CD14-positive monocyte (primary cell): Measurements from ENCODE around the gene ZBTB7C. TPM values are rescaled to one million over a fixed set of nuclear protein-coding genes. Genes with fewer than 3 reads are reported as not detected.

ENCODE experiments used
- DNase-seq, 3 donors: peaks; one replicate each; pipeline ENCODE4 v3.0.0-alpha.2; 2011 to 2022
- H2AFZ ChIP-seq: 2 replicates; pipeline ENCODE4 v1.6.0; 2012; ENCODE audit warnings: mild to moderate bottlenecking, low read depth, low read length, inconsistent platforms; ENCODE audit not compliant: insufficient read depth, poor library complexity, severe bottlenecking
- H3K27ac ChIP-seq, 2 donors: 1 replicate in 1 of 2; 2 replicates in 1 of 2; pipeline ENCODE4 v1.5.1; 2012 to 2013; ENCODE audit warnings: low read length in 2 of 2, control low read depth in 1 of 2, inconsistent platforms in 1 of 2, low read depth in 1 of 2, mild to moderate bottlenecking in 1 of 2
- H3K27me3 ChIP-seq, 2 donors: one replicate each; pipeline versions ENCODE4 v1.6.0 to v1.6.1; 2011 to 2013; ENCODE audit warnings: low read length in 2 of 2; ENCODE audit not compliant: control insufficient read depth in 2 of 2, insufficient read depth in 2 of 2
- H3K36me3 ChIP-seq, 2 donors: replicated peaks in 1 of 2; 1 replicate in 1 of 2; 2 replicates in 1 of 2; pipeline versions ENCODE4 v1.5.1 to v1.6.1; 2012 to 2013; ENCODE audit warnings: low read length in 2 of 2, control low read depth in 1 of 2, inconsistent platforms in 1 of 2, mild to moderate bottlenecking in 1 of 2; ENCODE audit not compliant: insufficient read depth in 2 of 2, control insufficient read depth in 1 of 2
- H3K4me1 ChIP-seq, 2 donors: 1 replicate in 1 of 2; 2 replicates in 1 of 2; pipeline versions ENCODE4 v1.5.1 to v1.6.1; 2012 to 2013; ENCODE audit warnings: low read length in 2 of 2, control low read depth in 1 of 2, inconsistent platforms in 1 of 2, mild to moderate bottlenecking in 1 of 2, moderate library complexity in 1 of 2; ENCODE audit not compliant: insufficient read depth in 2 of 2, control insufficient read depth in 1 of 2
- H3K4me2 ChIP-seq: replicated peaks from 2 replicates; pipeline ENCODE3; 2012; ENCODE audit warnings: low read length, moderate library complexity, mild to moderate bottlenecking; ENCODE audit not compliant: poor library complexity, severe bottlenecking; ENCODE audit errors: extremely low read depth
- H3K4me3 ChIP-seq, 3 experiments: fragments of 200-600 bp in 1 of 3; sonication (generic) in 1 of 3; replicated peaks in 1 of 3; 1 replicate in 2 of 3; 2 replicates in 1 of 3; pipeline ENCODE4 v1.5.1; 2011 to 2013; ENCODE audit warnings: low read length in 3 of 3, mild to moderate bottlenecking in 3 of 3, control low read depth in 2 of 3, low read depth in 2 of 3, inconsistent platforms in 1 of 3, moderate library complexity in 1 of 3
- H3K79me2 ChIP-seq: 2 replicates; pipeline ENCODE4 v1.6.0; 2012; ENCODE audit warnings: mild to moderate bottlenecking, control low read depth, inconsistent platforms, low read length, moderate library complexity; ENCODE audit not compliant: insufficient read depth
- H3K9ac ChIP-seq: 2 replicates; pipeline ENCODE4 v1.6.0; 2017; ENCODE audit warnings: low read length, mild to moderate bottlenecking; ENCODE audit not compliant: insufficient read depth, poor library complexity, severe bottlenecking
- H3K9me3 ChIP-seq, 2 donors: replicated peaks in 1 of 2; 1 replicate in 1 of 2; 2 replicates in 1 of 2; pipeline versions ENCODE4 v1.5.1 to v1.6.1; 2012 to 2013; ENCODE audit warnings: low read length in 2 of 2, control low read depth in 1 of 2; ENCODE audit not compliant: control insufficient read depth in 1 of 2, insufficient read depth in 1 of 2
- H4K20me1 ChIP-seq: 2 replicates; pipeline ENCODE4 v1.6.0; 2012; ENCODE audit warnings: mild to moderate bottlenecking, low read length, control low read depth, moderate library complexity; ENCODE audit not compliant: insufficient read depth
- H3K27ac Mint-ChIP-seq, 7 donors: one replicate each; pipeline ENCODE4 v1.8.0; 2020; ENCODE audit warnings: mild to moderate bottlenecking in 7 of 7, mixed read lengths in 7 of 7, moderate library complexity in 6 of 7, inconsistent platforms in 2 of 7
- H3K27me3 Mint-ChIP-seq, 3 donors: one replicate each; pipeline ENCODE4 v1.8.0; 2021 to 2022; ENCODE audit warnings: low read depth in 3 of 3, mild to moderate bottlenecking in 3 of 3, mixed read lengths in 3 of 3, moderate library complexity in 3 of 3, inconsistent platforms in 1 of 3
- H3K36me3 Mint-ChIP-seq, 2 donors: one replicate each; pipeline ENCODE4 v1.8.0; 2020; ENCODE audit warnings: mixed read lengths in 2 of 2, inconsistent platforms in 1 of 2, mild to moderate bottlenecking in 1 of 2
- H3K4me1 Mint-ChIP-seq: one replicate; pipeline ENCODE4 v1.8.0; 2020; ENCODE audit warnings: mild to moderate bottlenecking, mixed read lengths
- H3K4me3 Mint-ChIP-seq, 2 donors: one replicate each; pipeline ENCODE4 v1.8.0; 2020; ENCODE audit warnings: mild to moderate bottlenecking in 2 of 2, mixed read lengths in 2 of 2, moderate library complexity in 1 of 2
- H3K9me3 Mint-ChIP-seq, 7 donors: one replicate each; pipeline ENCODE4 v1.8.0; 2020 to 2022; ENCODE audit warnings: mixed read lengths in 7 of 7, mild to moderate bottlenecking in 6 of 7, moderate library complexity in 6 of 7, inconsistent platforms in 2 of 7
- WGBS: methylation state at CpG from one replicate; pipeline ENCODE4 v1.1.5; 2013; ENCODE audit warnings: missing lambda C conversion rate; ENCODE audit not compliant: insufficient coverage; 5-methylcytosine and 5-hydroxymethylcytosine counted together
- intact Hi-C, 2 donors: fragments of 100-400 bp; cut with micrococcal nuclease; formaldehyde crosslinking; loops; one replicate each; pipeline versions ENCODE4 v1.15.0 to v1.15.1; 2023
- polyA plus RNA-seq, 3 donors: library from polyadenylated mRNA; depleted of rRNA in 1 of 3; unstranded in 2 of 3; stranded (reverse) in 1 of 3; fragments of 300-500 nt in 2 of 3; fragments of >200 nt in 1 of 3; fragmentation: Illumina TruSeq in 2 of 3; gene quantifications; 1 replicate in 2 of 3; 2 replicates in 1 of 3; pipeline ENCODE4 v1.2.3, GENCODE V29; 2012 to 2021
- TF ChIP-seq, protein P1 (sequence below): fragments of 200-600 bp; IDR thresholded peaks from one replicate; pipeline ENCODE4 v1.8.0; 2022; ENCODE audit warnings: antibody characterized with exemption, mild to moderate bottlenecking

The ZBTB7C gene
- polyA plus RNA-seq, 3 donors: 0.03 to 0.09 TPM; not detected in 1

DNA sequence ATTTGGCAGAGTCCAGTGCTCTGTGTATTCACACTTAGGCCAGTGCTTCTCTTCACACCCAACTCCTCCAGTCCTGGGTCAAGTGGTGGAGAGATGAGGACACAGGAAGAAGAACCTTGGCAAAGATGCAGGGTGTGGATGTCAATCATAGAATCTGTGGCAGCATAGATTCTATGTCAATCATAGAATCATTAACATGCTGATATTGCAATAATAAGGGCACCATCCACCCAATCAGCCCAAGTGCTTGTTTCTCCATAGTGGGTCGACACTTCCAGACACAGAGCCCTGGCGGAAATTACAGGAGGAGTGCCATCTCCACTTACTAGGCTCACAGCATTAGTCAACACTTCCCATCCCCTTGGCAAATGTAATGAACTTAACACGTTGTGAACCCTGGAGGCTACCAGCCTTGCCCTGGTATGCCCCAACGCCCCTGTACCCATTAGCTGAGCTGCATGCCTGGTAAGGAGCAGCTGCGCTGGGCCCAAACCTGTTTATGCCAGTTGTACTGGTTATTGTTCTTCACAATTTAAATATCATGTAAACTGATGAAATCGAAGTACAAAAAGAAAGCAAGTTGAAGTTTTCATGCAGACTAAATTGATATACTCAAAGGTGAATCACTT is 317.2 kb downstream of the ZBTB7C start:
- intact Hi-C loops: no loop called here
- 91% methylated on average over 5 of the region's 6 CpGs for WGBS
- Histone ChIP-seq H3K4me3 (no peak overlapping the region), H3K9me3 (no peaks in the 10 kb centered on the region), H3K79me2 (no peaks in the 10 kb centered on the region), H3K27me3 (no peaks in the 10 kb centered on the region), H4K20me1 (no peaks in the 10 kb centered on the region), H3K36me3 (no peaks in the 10 kb centered on the region), H2AFZ (no peak overlapping the region), H3K4me1 (peaks cover 8 to 10% of the 10 kb centered on the region in 2 donors), H3K4me2 (no peak overlapping the region), H3K27ac (no peak overlapping the region), H3K9ac (no peak overlapping the region)
- Mint-ChIP-seq H3K4me1 (peaks cover 12% of the 10 kb centered on the region), H3K4me3 (peak overlapping the region in 1 of 2 donors; percentile 24), H3K27ac (no peak overlapping the region), H3K27me3 (peaks cover 6 to 22% (median 8%) of the 10 kb centered on the region in 3 donors), H3K9me3 (peaks cover 0 to 2% (median 0%) of the 10 kb centered on the region in 7 donors), H3K36me3 (no peaks in the 10 kb centered on the region)
- DNase-seq: no peak
- TF ChIP-seq, protein P1, sequence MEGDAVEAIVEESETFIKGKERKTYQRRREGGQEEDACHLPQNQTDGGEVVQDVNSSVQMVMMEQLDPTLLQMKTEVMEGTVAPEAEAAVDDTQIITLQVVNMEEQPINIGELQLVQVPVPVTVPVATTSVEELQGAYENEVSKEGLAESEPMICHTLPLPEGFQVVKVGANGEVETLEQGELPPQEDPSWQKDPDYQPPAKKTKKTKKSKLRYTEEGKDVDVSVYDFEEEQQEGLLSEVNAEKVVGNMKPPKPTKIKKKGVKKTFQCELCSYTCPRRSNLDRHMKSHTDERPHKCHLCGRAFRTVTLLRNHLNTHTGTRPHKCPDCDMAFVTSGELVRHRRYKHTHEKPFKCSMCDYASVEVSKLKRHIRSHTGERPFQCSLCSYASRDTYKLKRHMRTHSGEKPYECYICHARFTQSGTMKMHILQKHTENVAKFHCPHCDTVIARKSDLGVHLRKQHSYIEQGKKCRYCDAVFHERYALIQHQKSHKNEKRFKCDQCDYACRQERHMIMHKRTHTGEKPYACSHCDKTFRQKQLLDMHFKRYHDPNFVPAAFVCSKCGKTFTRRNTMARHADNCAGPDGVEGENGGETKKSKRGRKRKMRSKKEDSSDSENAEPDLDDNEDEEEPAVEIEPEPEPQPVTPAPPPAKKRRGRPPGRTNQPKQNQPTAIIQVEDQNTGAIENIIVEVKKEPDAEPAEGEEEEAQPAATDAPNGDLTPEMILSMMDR: no peak

DNA sequence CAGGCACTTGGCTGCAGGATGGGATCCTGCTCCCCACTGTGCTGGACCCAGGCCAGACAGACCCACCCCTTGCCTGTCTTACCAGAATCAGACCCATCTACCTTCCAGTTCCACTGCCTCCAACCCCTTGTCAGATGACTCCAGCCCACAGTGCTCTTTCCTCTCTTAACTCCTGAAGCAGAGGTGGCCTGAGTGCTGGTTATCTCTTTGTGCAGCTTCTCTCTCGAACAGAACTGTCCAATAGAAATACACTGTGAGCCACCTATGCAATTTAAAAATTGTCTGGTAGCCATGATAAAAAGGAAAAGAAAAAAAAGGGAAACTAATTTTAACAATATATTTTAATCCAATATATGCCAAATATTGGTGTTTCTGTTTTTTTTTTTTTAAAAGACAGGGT is 318.5 kb downstream of the ZBTB7C start:
- no peaks in the 10 kb centered on the region for H3K9me3 ChIP-seq
- no peaks in the 10 kb centered on the region for H4K20me1 ChIP-seq
- DNase-seq: no peak
- Mint-ChIP-seq H3K4me1 (peaks cover 12% of the 10 kb centered on the region), H3K27me3 (peaks cover 6 to 18% (median 6%) of the 10 kb centered on the region in 3 donors), H3K4me3 (no peak overlapping the region), H3K27ac (peak overlapping the region in 3 of 7 donors; percentile 10 to 65 (median 59)), H3K9me3 (peaks cover 0 to 2% (median 0%) of the 10 kb centered on the region in 7 donors), H3K36me3 (no peaks in the 10 kb centered on the region)
- H3K36me3 ChIP-seq: no peaks in the 10 kb centered on the region
- no peaks in the 10 kb centered on the region for H3K27me3 ChIP-seq
- no peak overlapping the region for H3K9ac ChIP-seq
- no peak overlapping the region for H3K27ac ChIP-seq
- no peak overlapping the region for H2AFZ ChIP-seq
- intact Hi-C loops: no loop called here
- WGBS: no CpG with 5 or more reads among the region's 1 CpG
- no peak overlapping the region for H3K4me2 ChIP-seq
- no peaks in the 10 kb centered on the region for H3K79me2 ChIP-seq
- H3K4me1 ChIP-seq: peaks cover 8 to 10% of the 10 kb centered on the region in 2 donors
- TF ChIP-seq, protein P1: no peak
- H3K4me3 ChIP-seq: no peak overlapping the region
